Breast epithelium (tissue), 3 donors: ENCODE data around the gene PTTG1IP.

ENCODE experiments used
- CTCF ChIP-seq, 3 donors: fragments of 450-650 bp; IDR thresholded peaks; one replicate each; pipeline ENCODE4 v1.5.1; 2016 to 2017; ENCODE audit warnings: antibody characterized with exemption in 3 of 3, mild to moderate bottlenecking in 3 of 3, moderate library complexity in 3 of 3
- POLR2A ChIP-seq: fragments of 450-650 bp; IDR thresholded peaks from one replicate; pipeline ENCODE4 v1.6.1; 2016; ENCODE audit warnings: antibody characterized with exemption, mild to moderate bottlenecking, moderate library complexity

- TF ChIP-seq CTCF (IDR thresholded peaks at IDR 0.05) (no peak), POLR2A (no peak)
These were observed 50.9 kb downstream of the PTTG1IP start for GRCh38 chr21:44822484-44823178.
